Epithelial cell of esophagus (primary cell): ENCODE data around the gene STX1B.

ENCODE experiments used
- DNase-seq: peaks from one replicate; pipeline ENCODE4 v3.0.0; 2010; ENCODE audit warnings: low read depth
- H3K4me3 ChIP-seq: 2 replicates; pipeline ENCODE4 v1.5.1; 2011; ENCODE audit warnings: mild to moderate bottlenecking, low read length, control low read depth
- CTCF ChIP-seq: IDR thresholded peaks from 2 replicates; pipeline ENCODE4 v1.5.1; 2011; ENCODE audit warnings: low read depth, mild to moderate bottlenecking, low read length, control low read depth, inconsistent platforms; ENCODE audit not compliant: insufficient read depth; ENCODE audit errors: missing control alignments

Gene STX1B

GRCh38 chr16:30953111-30953510 is 57.3 kb downstream of the STX1B start:
- no peak for DNase-seq
- no peak overlapping the region for H3K4me3 ChIP-seq
- no peak for TF ChIP-seq CTCF

GRCh38 chr16:30951750-30952149 is 58.7 kb downstream of the STX1B start:
- no peak for DNase-seq
- no peak for TF ChIP-seq CTCF
- no peak overlapping the region for H3K4me3 ChIP-seq

DNA sequence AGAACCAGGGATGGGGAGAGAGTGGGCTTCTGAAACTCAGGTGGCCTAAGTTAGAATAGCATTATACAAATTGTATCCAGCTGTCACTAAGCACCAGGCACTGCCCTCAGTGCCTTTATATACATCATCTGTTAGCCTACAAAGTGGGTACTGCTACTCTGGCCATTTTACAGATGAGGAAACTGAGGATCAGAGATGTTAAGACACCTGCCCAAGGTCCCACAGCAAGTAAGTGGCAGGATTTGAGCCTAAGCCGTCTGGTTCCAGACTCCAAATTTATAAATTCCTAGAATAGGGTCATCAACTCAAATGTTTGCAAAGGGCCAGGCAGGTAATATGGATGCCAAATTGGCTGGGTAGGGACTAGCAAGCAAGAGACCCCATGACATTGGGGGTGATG is 59.2 kb downstream of the STX1B start:
- TF ChIP-seq CTCF = no peak
- no peak overlapping the region for H3K4me3 ChIP-seq
- no peak for DNase-seq

DNA sequence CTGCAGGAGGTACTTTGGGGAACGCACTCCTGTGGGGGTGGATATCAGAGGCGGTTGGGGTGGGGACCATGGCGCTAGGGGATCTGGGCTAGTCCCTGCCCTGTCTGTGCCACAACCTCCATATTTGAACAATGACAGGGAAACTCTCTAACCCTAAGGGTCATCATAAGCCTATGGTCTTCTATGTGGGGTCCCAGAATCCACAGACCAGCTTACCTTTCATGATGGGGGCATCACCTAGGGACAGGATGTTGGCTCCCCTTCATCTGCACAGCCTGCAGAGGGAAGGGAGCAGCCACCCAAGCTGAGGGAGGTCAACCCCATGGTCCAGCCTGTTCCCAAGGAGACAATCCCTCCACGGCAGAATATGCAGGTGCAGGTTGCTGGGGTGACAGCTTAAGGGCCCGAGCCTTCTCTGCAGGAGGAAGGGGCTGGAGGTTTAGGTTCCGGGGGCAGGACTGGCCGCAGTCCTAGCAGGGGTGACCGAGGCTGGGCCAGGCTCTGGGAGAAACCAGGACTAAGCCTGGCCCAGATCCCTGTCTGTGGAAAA is 59.8 kb downstream of the STX1B start:
- no peak for TF ChIP-seq CTCF
- DNase-seq = no peak
- H3K4me3 ChIP-seq = peak overlapping the region; percentile 85

GRCh38 chr16:30949650-30950515 is 60.6 kb downstream of the STX1B start:
- peak; percentile 96 for DNase-seq
- peak overlapping the region; percentile 85 for H3K4me3 ChIP-seq
- TF ChIP-seq CTCF = peak; percentile 17

GRCh38 chr16:30948667-30949649 is 61.5 kb downstream of the STX1B start, which contains the start of gene ORAI3:
ORAI3 (plus strand) TSS chr16:30949068; CDS start chr16:30949290, 222 bp downstream.
- no peak for TF ChIP-seq CTCF
- H3K4me3 ChIP-seq = peak within 1 kb of the TSS; percentile 85
- peak; percentile 70 for DNase-seq
